HepG2 (cell line): Measurements from ENCODE around the gene ZBTB20. TPM values are rescaled to one million over a fixed set of nuclear protein-coding genes. Genes with fewer than 3 reads are reported as not detected.

Experiments
- ATM ChIP-seq: fragments of 450-650 bp; IDR thresholded peaks from 2 replicates; pipeline ENCODE4 v1.7.1; 2017; ENCODE audit warnings: mild to moderate bottlenecking, borderline replicate concordance
- CBX1 ChIP-seq: IDR thresholded peaks from one replicate; pipeline ENCODE4 v1.6.1; 2016; ENCODE audit warnings: antibody characterized with exemption, low read depth
- CCAR2 ChIP-seq: fragments of 200-400 bp; formaldehyde crosslinking; optimal IDR thresholded peaks from 2 replicates; pipeline ENCODE3; 2018; ENCODE audit warnings: low read depth, mild to moderate bottlenecking, low read length, moderate library complexity
- FOSL2 ChIP-seq: sonication (generic); formaldehyde crosslinking; IDR thresholded peaks from 2 replicates; pipeline ENCODE4 v1.4.0; 2020; ENCODE audit warnings: missing genetic modification reagents
- HDAC2 ChIP-seq: sonication (generic); formaldehyde crosslinking; IDR thresholded peaks from 2 replicates; pipeline ENCODE4 v1.4.0; 2020; ENCODE audit warnings: missing genetic modification reagents
- IKZF5 ChIP-seq: IDR thresholded peaks from 2 replicates; pipeline ENCODE4 v1.6.1; 2018; ENCODE audit warnings: missing genetic modification reagents, mild to moderate bottlenecking, missing compliant biosample characterization
- MIXL1 ChIP-seq: IDR thresholded peaks from 2 replicates; pipeline ENCODE4 v1.6.1; 2016
- SOX6 ChIP-seq, 2 experiments: fragments of 450-650 bp in 1 of 2; sonication (generic) in 1 of 2; formaldehyde crosslinking in 1 of 2; IDR thresholded peaks; 2 replicates each; pipeline versions ENCODE4 v1.4.0 to v1.6.1; 2017 to 2020; ENCODE audit warnings: antibody characterized with exemption in 1 of 2, mild to moderate bottlenecking in 1 of 2, missing genetic modification reagents in 1 of 2
- ZBTB1 ChIP-seq: sonication (generic); formaldehyde crosslinking; IDR thresholded peaks from 2 replicates; pipeline ENCODE4 v1.4.0; 2020; ENCODE audit warnings: missing genetic modification reagents, borderline replicate concordance
- ZFP36L2 ChIP-seq: sonication (generic); formaldehyde crosslinking; IDR thresholded peaks from 2 replicates; pipeline ENCODE4 v1.4.0; 2020; ENCODE audit warnings: missing genetic modification reagents
- ZFP62 ChIP-seq: sonication (generic); formaldehyde crosslinking; IDR thresholded peaks from 2 replicates; pipeline ENCODE4 v1.4.0; 2020; ENCODE audit warnings: missing genetic modification reagents
- ZNF276 ChIP-seq: sonication (generic); formaldehyde crosslinking; IDR thresholded peaks from 2 replicates; pipeline ENCODE4 v1.4.0; 2020; ENCODE audit warnings: mild to moderate bottlenecking, low read depth, missing genetic modification reagents
- ZNF343 ChIP-seq: sonication (generic); formaldehyde crosslinking; IDR thresholded peaks from 2 replicates; pipeline ENCODE4 v1.4.0; 2020; ENCODE audit warnings: mild to moderate bottlenecking, missing genetic modification reagents
- ZNF362 ChIP-seq: sonication (generic); formaldehyde crosslinking; IDR thresholded peaks from 2 replicates; pipeline ENCODE4 v1.4.0; 2020; ENCODE audit warnings: missing genetic modification reagents, mild to moderate bottlenecking, borderline replicate concordance
- ZNF547 ChIP-seq: sonication (generic); formaldehyde crosslinking; IDR thresholded peaks from 2 replicates; pipeline ENCODE4 v1.5.1; 2020; ENCODE audit warnings: mild to moderate bottlenecking, missing genetic modification reagents
- ZNF615 ChIP-seq: sonication (generic); formaldehyde crosslinking; IDR thresholded peaks from 2 replicates; pipeline ENCODE4 v1.5.0; 2020; ENCODE audit warnings: mild to moderate bottlenecking, missing genetic modification reagents, borderline replicate concordance
- ZNF644 ChIP-seq: IDR thresholded peaks from 2 replicates; pipeline ENCODE4 v1.6.1; 2016; ENCODE audit warnings: low read depth
- ZNF646 ChIP-seq: sonication (generic); formaldehyde crosslinking; IDR thresholded peaks from 2 replicates; pipeline ENCODE4 v1.9.0; 2021; ENCODE audit warnings: mild to moderate bottlenecking, missing genetic modification reagents
- ZNF878 ChIP-seq: sonication (generic); formaldehyde crosslinking; IDR thresholded peaks from 2 replicates; pipeline ENCODE4 v1.8.1; 2023; ENCODE audit warnings: mild to moderate bottlenecking, missing genetic modification reagents, moderate library complexity
- polyA plus RNA-seq, 8 experiments: library from polyadenylated mRNA; depleted of rRNA in 3 of 8; stranded (reverse) in 7 of 8; unstranded in 1 of 8; fragments of >200 nt; fragmentation: Illumina TruSeq in 4 of 8; extraction: Trizol in 4 of 8; gene quantifications; 2 replicates each; pipeline versions ENCODE4 v1.2.1 to v1.2.3, GENCODE V29; 2011 to 2016; ENCODE audit warnings: low read depth in 4 of 8, missing spikeins in 1 of 8, mixed read lengths in 1 of 8; ENCODE audit not compliant: insufficient read depth in 1 of 8
- total RNA-seq, 5 experiments: library from RNA; depleted of rRNA; stranded (reverse); fragments of >200 nt; fragmentation: Illumina TruSeq; extraction: Trizol; gene quantifications; 2 replicates each; pipeline ENCODE4 v1.2.3, GENCODE V29; 2016; ENCODE audit warnings: low read depth in 1 of 5

The ZBTB20 gene
- total and polyA plus RNA-seq, 2 of the 13 experiments (the other 11 are each of a cell fraction or from before 2014, with no cell fraction given) = 1.9 to 8.8 TPM

- no peak for TF ChIP-seq SOX6 (IDR thresholded peaks at IDR 0.05)
- TF ChIP-seq SOX6 (CRISPR knock-in tag; IDR thresholded peaks at IDR 0.05) = peak; percentile 89
- TF ChIP-seq FOSL2 (CRISPR knock-in tag) = peak; percentile 49; the same call in 1 of the 2 replicates
- no peak for TF ChIP-seq ATM
- TF ChIP-seq HDAC2 (CRISPR knock-in tag) = 0 out of 2 replicates have a peak, but pooled peaks have one; percentile 43
- TF ChIP-seq ZNF646 (CRISPR knock-in tag) = peak; percentile 80; the same call in 1 of the 2 replicates
- TF ChIP-seq CBX1 = no peak
- no peak for TF ChIP-seq ZBTB1
- peak; percentile 64; the same call in 1 of the 2 replicates for TF ChIP-seq ZNF362 (CRISPR knock-in tag)
- peak; percentile 61; the same call in 1 of the 2 replicates for TF ChIP-seq MIXL1 (CRISPR knock-in tag)
- no peak for TF ChIP-seq ZFP36L2 (CRISPR knock-in tag)
- peak; percentile 28; the same call in 1 of the 2 replicates for TF ChIP-seq ZNF644 (CRISPR knock-in tag)
- peak; percentile 21; the same call in 1 of the 2 replicates for TF ChIP-seq IKZF5 (CRISPR knock-in tag)
- TF ChIP-seq ZNF276 = no peak
- TF ChIP-seq ZNF343 (CRISPR knock-in tag) = no peak
- TF ChIP-seq ZFP62 = no peak
- no peak for TF ChIP-seq ZNF547 (CRISPR knock-in tag)
- TF ChIP-seq ZNF878 = no peak
- TF ChIP-seq ZNF615 = no peak
- TF ChIP-seq CCAR2 = no peak
These were observed 247.7 kb downstream of the ZBTB20 start (continued) for GRCh38 chr3:114899186-114899931.
